Measurements from ENCODE around the gene TDRD3.

Gene TDRD3

DNA sequence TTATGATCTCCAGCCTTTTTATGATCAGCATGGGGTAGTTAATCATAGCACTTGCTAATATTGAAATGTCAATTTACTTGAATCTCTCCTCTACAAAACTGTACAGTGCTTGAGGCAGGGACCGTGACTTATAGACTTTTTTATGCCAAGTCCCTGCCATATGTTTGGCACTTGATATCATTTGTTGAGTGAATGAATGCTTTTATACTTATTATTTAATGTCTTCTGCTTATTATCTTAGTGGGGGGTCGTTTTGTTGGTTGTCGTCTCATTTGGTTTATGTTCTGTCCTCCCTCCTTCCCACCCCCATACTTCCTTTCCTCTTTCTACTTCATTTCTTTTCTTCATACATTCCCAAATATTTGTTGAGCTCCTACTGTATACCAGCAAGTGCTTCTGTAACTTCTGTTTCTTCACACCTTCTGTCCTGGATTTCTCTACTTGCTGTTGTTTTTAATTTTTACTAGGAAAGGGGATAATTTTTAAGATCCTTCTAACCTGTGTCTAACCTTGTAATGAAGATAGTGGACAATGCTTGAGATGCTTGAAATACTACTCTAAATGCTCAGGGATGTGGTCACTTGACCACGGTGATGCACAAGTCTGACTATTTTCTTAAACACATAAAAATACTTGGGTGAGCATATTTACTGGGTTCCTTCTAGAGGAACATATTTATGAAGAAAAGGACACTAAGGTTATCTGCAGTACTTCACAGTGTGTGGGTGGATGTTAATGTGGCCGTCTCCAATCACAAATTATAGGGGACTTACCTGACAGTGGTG, 223.8 kb downstream of the TDRD3 start:
- TF ChIP-seq, protein P1, sequence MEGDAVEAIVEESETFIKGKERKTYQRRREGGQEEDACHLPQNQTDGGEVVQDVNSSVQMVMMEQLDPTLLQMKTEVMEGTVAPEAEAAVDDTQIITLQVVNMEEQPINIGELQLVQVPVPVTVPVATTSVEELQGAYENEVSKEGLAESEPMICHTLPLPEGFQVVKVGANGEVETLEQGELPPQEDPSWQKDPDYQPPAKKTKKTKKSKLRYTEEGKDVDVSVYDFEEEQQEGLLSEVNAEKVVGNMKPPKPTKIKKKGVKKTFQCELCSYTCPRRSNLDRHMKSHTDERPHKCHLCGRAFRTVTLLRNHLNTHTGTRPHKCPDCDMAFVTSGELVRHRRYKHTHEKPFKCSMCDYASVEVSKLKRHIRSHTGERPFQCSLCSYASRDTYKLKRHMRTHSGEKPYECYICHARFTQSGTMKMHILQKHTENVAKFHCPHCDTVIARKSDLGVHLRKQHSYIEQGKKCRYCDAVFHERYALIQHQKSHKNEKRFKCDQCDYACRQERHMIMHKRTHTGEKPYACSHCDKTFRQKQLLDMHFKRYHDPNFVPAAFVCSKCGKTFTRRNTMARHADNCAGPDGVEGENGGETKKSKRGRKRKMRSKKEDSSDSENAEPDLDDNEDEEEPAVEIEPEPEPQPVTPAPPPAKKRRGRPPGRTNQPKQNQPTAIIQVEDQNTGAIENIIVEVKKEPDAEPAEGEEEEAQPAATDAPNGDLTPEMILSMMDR (IDR thresholded peaks at IDR 0.05; ENCODE audit: control insufficient read depth, extremely low read depth, insufficient read depth): no peak
- DNase-seq (ENCODE audit: low read depth): no peak
- H3K4me3 ChIP-seq (ENCODE audit: low read depth, low read length): no peak overlapping the region

DNA sequence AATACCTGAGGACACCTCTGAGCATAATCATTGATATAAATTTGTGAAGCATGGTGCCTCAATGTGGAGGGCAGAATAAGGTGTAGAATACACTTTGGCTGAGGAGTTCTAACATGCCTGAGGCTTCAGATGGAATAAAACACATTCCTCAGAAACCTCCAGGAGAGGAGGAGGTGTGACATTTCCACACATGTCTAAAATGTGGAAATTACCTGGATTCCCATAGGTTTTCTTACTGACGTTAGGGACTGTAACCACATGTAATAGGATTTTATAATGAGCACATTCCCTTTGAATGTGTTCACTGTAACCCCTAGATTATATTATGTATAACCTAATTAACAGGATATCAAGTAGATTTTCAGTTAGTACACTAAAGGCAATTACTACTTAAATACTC, 226.1 kb downstream of the TDRD3 start:
- H3K4me3 ChIP-seq (ENCODE audit: low read depth, low read length): no peak overlapping the region
- TF ChIP-seq, protein P1 (IDR thresholded peaks at IDR 0.05; ENCODE audit: control insufficient read depth, extremely low read depth, insufficient read depth): no peak
- no peak for DNase-seq (ENCODE audit: low read depth)

All from LNCaP clone FGC (cell line).